GM10266 (cell line): ENCODE measurements around the gene PCIF1.

Experiments
- DNase-seq: peaks from one replicate; pipeline ENCODE4 v3.0.0; 2012; ENCODE audit errors: extremely low spot score
- TF ChIP-seq, protein P1 (sequence below): IDR thresholded peaks from 2 replicates; pipeline ENCODE4 v1.5.1; 2012; ENCODE audit warnings: mild to moderate bottlenecking, low read depth; ENCODE audit not compliant: control insufficient read depth, insufficient read depth; ENCODE audit errors: missing control alignments

Gene PCIF1

DNA sequence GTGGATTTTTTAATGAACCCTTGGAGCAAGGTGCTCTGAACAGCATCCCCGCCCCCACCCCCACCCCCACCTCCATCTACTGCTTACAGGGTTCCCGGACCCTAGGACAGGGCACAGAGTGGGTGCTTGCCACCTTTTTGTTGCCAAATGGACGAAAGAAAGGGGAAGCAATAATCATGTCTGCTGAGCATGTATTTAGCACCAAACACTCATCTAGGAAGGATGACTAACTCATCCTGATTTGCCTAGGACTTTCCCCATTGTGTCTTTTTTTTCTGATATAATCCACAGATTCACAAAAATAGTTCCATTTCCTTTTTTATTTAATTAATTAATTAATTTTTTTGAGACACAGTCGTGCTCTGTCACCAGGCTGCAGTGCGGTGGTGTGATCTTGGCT, 21.4 kb upstream of the PCIF1 start:
- TF ChIP-seq, protein P1, sequence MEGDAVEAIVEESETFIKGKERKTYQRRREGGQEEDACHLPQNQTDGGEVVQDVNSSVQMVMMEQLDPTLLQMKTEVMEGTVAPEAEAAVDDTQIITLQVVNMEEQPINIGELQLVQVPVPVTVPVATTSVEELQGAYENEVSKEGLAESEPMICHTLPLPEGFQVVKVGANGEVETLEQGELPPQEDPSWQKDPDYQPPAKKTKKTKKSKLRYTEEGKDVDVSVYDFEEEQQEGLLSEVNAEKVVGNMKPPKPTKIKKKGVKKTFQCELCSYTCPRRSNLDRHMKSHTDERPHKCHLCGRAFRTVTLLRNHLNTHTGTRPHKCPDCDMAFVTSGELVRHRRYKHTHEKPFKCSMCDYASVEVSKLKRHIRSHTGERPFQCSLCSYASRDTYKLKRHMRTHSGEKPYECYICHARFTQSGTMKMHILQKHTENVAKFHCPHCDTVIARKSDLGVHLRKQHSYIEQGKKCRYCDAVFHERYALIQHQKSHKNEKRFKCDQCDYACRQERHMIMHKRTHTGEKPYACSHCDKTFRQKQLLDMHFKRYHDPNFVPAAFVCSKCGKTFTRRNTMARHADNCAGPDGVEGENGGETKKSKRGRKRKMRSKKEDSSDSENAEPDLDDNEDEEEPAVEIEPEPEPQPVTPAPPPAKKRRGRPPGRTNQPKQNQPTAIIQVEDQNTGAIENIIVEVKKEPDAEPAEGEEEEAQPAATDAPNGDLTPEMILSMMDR: no peak
- no peak for DNase-seq

DNA sequence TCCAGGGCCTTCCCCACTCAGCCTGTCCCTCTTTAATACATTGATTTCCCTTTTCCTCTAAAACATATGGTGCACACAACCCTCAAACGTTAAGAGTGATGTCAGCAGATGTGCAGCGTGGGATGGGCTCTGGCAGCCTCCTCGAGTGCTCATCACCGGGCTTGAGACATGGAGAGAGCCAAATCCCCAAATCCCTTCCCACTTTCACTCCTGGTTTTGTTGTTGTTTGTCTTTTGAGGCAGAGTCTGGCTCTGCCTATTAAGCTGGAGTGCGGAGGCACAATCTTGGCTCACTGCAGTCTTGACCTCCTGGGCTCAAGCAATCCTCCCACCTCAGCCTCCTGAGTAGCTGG, 16.7 kb upstream of the PCIF1 start:
- DNase-seq: no peak
- TF ChIP-seq, protein P1: no peak

DNA sequence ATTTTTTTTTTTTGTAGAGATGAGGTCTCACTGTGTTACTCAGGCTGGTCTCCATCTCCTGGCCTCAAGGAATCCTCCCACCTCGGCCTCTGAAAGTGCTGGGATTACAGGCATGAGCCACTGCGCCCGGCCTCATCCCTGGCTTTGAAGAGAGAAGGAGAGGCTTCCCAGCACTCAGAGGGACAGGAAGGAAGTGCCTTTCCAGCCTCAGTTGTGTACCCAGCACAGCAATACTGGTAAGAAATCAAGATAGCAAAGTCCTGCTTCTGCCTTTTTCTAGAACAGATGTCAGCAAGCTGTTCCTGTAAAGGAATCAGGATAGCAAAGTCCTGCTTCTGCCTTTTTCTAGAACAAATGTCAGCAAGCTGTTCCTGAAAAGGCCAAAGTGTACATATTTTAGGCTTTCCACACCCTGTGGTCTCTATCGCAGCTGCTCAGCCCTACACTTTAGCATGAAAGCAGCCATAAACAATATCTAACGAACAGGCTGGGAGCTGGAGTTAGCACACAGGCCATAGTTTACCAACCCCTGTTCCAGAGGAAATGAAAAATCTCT, 16.2 kb upstream of the PCIF1 start:
- TF ChIP-seq, protein P1: no peak

DNA sequence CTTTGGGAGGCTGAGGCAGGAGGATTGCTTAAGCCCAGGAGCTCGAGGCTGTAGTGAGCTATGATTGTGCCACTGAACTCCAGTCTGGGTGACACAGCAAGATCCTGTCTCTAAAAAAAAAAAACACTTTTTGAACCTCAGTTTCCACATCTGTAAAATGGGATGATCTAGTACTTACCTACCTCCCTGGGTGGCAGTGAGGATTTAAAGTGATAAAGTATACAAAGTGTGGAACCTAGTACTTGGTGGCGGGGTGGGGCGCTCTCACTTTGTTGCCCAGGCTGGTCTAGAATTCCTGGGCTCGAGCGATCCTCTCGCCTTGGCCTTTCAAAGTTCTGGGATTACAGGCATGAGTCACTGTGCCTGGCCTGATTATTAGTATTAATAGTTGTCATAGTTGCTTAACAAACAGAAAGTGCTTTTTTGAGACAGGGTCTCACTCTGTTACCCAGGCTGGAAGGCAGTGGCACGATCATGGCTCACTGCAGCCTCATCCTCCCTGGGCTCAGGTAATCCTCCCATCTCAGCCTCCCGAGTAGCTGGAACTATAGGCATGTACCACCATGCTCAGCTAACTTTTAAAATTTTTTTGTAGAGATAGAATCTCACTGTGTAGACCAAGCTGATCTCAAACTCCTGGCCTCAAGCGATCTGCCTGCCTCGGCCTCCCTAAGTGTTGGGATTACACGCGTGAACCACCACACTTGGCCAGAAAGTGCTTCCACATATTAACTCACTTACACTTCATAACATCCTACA, 15.5 kb upstream of the PCIF1 start:
- TF ChIP-seq, protein P1: no peak
- DNase-seq: no peak

More for the DNA sequence above, 16.2 kb upstream of the PCIF1 start:
- no peak for DNase-seq

DNA sequence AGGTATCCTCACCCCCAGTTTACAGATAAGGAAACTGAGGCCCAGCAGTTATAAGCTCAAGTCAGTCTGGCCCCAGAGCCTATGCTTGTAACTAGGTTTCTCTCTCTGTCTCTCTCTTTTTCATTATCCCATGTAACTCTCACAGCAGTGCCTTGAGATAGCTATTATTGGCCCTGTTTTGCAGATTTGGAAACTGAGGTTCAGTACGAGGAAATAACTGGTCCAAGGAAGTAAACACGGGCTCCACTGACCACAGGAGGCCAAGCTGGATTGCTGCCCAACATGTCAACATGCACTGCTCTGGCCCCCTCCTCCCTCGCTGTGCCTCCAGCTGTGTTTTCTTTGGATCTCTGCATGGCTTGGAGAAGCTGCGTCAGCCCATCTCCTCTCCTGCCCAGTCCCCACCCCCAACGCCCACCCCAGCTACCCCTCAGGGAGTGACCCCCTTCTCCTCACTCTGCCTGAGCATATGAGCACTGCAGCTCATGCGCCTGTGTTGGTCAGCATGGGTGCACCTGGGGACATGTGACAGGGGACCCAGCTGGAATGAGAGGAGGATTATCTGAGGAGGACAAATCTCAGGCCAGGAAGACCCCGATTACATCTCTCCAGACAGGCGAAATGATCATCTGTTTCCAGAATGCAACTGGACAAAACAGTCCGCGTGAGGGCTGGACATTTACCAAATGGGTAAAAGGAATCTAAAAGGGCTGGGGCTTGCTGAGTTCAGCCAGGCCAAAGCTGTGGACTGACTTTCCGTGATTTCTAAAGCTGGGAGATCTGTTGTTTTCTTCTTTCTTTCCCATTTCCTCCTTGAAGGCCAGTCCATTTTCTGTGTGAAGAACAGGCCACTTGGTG, 14.7 kb upstream of the PCIF1 start:
- TF ChIP-seq, protein P1: no peak
- no peak for DNase-seq

DNA sequence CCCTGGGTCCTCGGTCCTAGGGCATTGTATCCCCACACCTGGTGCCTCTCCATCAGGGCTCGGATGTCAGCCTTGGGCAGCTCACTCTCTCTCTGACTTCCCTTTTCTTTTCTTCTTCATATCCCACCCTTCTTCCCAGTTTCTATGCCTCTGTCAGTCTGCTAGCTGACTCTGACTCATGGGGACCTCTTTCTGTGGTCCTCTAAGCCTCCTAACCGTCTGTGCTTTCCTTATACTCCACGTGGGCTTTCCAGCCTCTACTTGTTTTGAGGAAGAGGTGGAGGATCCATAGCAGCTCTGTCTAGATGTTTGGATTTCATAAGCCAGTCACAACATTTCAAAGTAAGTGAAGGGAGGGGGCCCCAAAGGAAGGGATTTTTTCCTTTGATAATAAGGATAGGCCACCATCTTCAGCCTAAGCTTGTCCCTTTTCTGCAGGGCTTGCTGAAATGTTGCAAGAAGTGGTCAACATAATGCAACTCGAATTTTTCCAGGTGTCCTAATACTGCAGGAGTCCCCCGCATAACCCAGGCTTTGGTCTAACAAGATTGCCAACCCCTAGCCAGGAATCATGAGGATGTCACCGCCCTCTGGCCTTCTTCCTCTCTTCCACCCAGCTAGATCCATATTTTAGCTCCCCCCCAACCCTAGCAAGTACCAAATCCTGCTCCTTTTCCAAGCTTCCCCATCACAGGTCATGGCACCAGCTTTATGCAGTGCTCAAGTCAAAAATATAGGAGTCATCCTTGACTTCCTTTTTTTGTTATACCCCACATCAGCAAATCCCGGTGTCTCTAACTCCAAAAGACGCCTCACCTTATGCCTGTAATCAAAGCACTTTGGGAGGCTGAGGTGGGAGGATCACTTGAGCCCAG, 13.8 kb upstream of the PCIF1 start:
- no peak for DNase-seq

More for the DNA sequence above, 13.8 kb upstream of the PCIF1 start:
- TF ChIP-seq, protein P1: no peak
